Stomach (tissue), 4 donors: ENCODE results near the gene TRIML1.

Source experiments
- POLR2A ChIP-seq, 4 donors: fragments of 450-650 bp; IDR thresholded peaks; one replicate each; pipeline ENCODE4 v1.6.1; 2016; ENCODE audit warnings: antibody characterized with exemption in 4 of 4, control low read depth in 2 of 4, mild to moderate bottlenecking in 1 of 4, moderate library complexity in 1 of 4
- POLR2AphosphoS5 ChIP-seq, 3 donors: sonication (generic); formaldehyde crosslinking; IDR thresholded peaks; one replicate each; pipeline ENCODE4 v1.6.1; 2016; ENCODE audit warnings: antibody characterized with exemption in 3 of 3

DNA sequence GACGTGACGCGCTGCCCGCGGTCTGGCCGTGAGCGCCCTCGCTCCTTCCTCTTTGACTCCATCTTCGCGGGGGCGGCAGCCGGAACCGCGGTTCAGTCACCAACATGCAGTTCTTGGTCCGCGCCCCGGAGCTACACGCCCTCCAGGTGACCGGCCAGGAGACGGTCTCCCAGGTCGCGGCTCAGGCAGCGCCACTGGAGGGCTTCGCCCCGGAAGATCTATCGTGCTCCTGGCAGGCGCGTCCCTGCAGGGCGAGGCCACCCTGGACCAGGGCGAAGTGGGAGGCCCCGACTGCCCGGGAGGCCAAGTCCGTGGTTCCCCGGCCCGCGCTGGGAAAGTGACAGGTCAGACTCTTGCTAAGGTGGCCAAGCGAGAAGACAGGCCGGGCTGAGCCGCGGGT lies 32.8 kb upstream of the TRIML1 start:
- TF ChIP-seq POLR2AphosphoS5 (IDR thresholded peaks at IDR 0.05) (no peak), POLR2A (IDR thresholded peaks at IDR 0.05) (no peak)
